H1 (cell line): ENCODE results near the gene TSGA10IP. TPM values are rescaled to one million over a fixed set of nuclear protein-coding genes. Genes with fewer than 3 reads are reported as not detected.

Experiments used
- CTCF ChIA-PET: fragments of 300-600 bp; sonication (Branson Sonifier 250); formaldehyde crosslinking; loops from one replicate; lab custom pipeline; 2021; ENCODE audit not compliant: partially characterized antibody; lab: Charles Lee
- POLR2A ChIA-PET: fragments of 300-600 bp; sonication (Branson Sonifier 250); formaldehyde crosslinking; loops from one replicate; lab custom pipeline; 2021; ENCODE audit warnings: inconsistent platforms; ENCODE audit not compliant: partially characterized antibody; lab: Charles Lee
- DNase-seq, 2 experiments: peaks; one replicate each; pipeline versions ENCODE4 v3.0.0 to v3.0.0-alpha.2; 2010 to 2022; ENCODE audit warnings: low spot score in 2 of 2, low read depth in 1 of 2, mixed read lengths in 1 of 2
- FAIRE-seq: peaks from 2 replicates; lab custom pipeline; 2011; peaks lifted over from hg19 to GRCh38; lab: Jason Lieb, UNC
- H2AFZ ChIP-seq: 2 replicates; pipeline ENCODE4 v1.8.1; 2012; ENCODE audit warnings: low read length, inconsistent platforms
- H2AK5ac ChIP-seq: 2 replicates; pipeline ENCODE4 v1.6.1; 2013; ENCODE audit warnings: low read depth, low read length
- H2BK120ac ChIP-seq: replicated peaks from 2 replicates; pipeline ENCODE3; 2013; ENCODE audit warnings: low read depth, low read length, inconsistent platforms
- H2BK12ac ChIP-seq: 2 replicates; pipeline ENCODE4 v1.6.1; 2013; ENCODE audit warnings: low read depth, low read length
- H2BK15ac ChIP-seq: 2 replicates; pipeline ENCODE4 v1.6.1; 2013; ENCODE audit warnings: low read length
- H2BK20ac ChIP-seq: 2 replicates; pipeline ENCODE4 v1.6.1; 2013; ENCODE audit warnings: low read length
- H2BK5ac ChIP-seq: 2 replicates; pipeline ENCODE4 v1.6.1; 2013; ENCODE audit warnings: low read depth, low read length
- H3K14ac ChIP-seq: 2 replicates; pipeline ENCODE4 v1.6.1; 2013; ENCODE audit warnings: inconsistent platforms; ENCODE audit not compliant: insufficient read length
- H3K18ac ChIP-seq: 2 replicates; pipeline ENCODE4 v1.6.1; 2013; ENCODE audit warnings: low read length; ENCODE audit errors: extremely low read depth
- H3K23ac ChIP-seq: 2 replicates; pipeline ENCODE4 v1.6.1; 2013; ENCODE audit warnings: inconsistent platforms; ENCODE audit not compliant: insufficient read length
- H3K23me2 ChIP-seq: 2 replicates; pipeline ENCODE4 v1.6.1; 2013; ENCODE audit warnings: low read depth, low read length
- H3K27ac ChIP-seq: 2 replicates; pipeline ENCODE4 v1.6.1; 2011; ENCODE audit warnings: low read depth, low read length, inconsistent platforms
- H3K27me3 ChIP-seq, 4 experiments: replicated peaks in 1 of 4; 1 replicate in 1 of 4; 2 replicates in 3 of 4; pipeline versions ENCODE4 v1.6.1 to v1.8.1; 2011 to 2013; ENCODE audit warnings: low read length in 3 of 4, mild to moderate bottlenecking in 3 of 4, inconsistent platforms in 2 of 4, mixed read lengths in 2 of 4, moderate library complexity in 1 of 4; ENCODE audit not compliant: control insufficient read depth in 3 of 4, insufficient read depth in 3 of 4; ENCODE audit errors: extremely low read depth in 1 of 4
- H3K36me3 ChIP-seq, 4 experiments: 2 replicates each; pipeline versions ENCODE4 v1.6.1 to v1.8.1; 2011 to 2013; ENCODE audit warnings: mild to moderate bottlenecking in 4 of 4, low read length in 3 of 4, moderate library complexity in 2 of 4, control low read depth in 1 of 4, inconsistent platforms in 1 of 4; ENCODE audit not compliant: insufficient read depth in 4 of 4, control insufficient read depth in 2 of 4
- H3K4ac ChIP-seq: replicated peaks from 2 replicates; pipeline ENCODE3; 2013; ENCODE audit warnings: low read length, low read depth, mixed read lengths, inconsistent platforms; ENCODE audit not compliant: insufficient read length
- H3K4me1 ChIP-seq, 4 experiments: replicated peaks in 1 of 4; 1 replicate in 1 of 4; 2 replicates in 3 of 4; pipeline versions ENCODE4 v1.6.1 to v1.8.1; 2011 to 2013; ENCODE audit warnings: low read length in 3 of 4, inconsistent platforms in 2 of 4, mixed read lengths in 1 of 4; ENCODE audit not compliant: insufficient read depth in 4 of 4, control insufficient read depth in 3 of 4
- H3K4me2 ChIP-seq, 2 experiments: 2 replicates each; pipeline versions ENCODE4 v1.6.1 to v1.8.1; 2011 to 2013; ENCODE audit warnings: low read depth in 2 of 2, low read length in 2 of 2, control low read depth in 1 of 2, inconsistent platforms in 1 of 2, mild to moderate bottlenecking in 1 of 2; ENCODE audit not compliant: insufficient read depth in 1 of 2
- H3K4me3 ChIP-seq, 4 experiments: fragments of 200-600, 300-600 bp in 1 of 4; sonication (generic), shearing (Covaris generic), sonication (Bioruptor Twin) in 1 of 4; 2 replicates each; pipeline versions ENCODE4 v1.5.1 to v1.8.1; 2011 to 2016; ENCODE audit warnings: low read length in 4 of 4, low read depth in 3 of 4, control low read depth in 2 of 4, inconsistent platforms in 2 of 4, mild to moderate bottlenecking in 2 of 4, mixed read lengths in 1 of 4, moderate library complexity in 1 of 4; ENCODE audit not compliant: insufficient read depth in 2 of 4; ENCODE audit errors: extremely low read depth in 1 of 4
- H3K56ac ChIP-seq: replicated peaks from 2 replicates; pipeline ENCODE3; 2013; ENCODE audit warnings: low read depth, mild to moderate bottlenecking, mixed read lengths, low read length, inconsistent platforms; ENCODE audit not compliant: insufficient read length
- H3K79me1 ChIP-seq: 2 replicates; pipeline ENCODE4 v1.6.1; 2013; ENCODE audit warnings: low read depth, low read length, control low read depth
- H3K79me2 ChIP-seq, 2 experiments: 2 replicates each; pipeline versions ENCODE4 v1.6.1 to v1.8.1; 2012 to 2013; ENCODE audit warnings: low read length in 2 of 2, mild to moderate bottlenecking in 2 of 2, inconsistent platforms in 1 of 2; ENCODE audit not compliant: insufficient read depth in 2 of 2, control insufficient read depth in 1 of 2
- H3K9ac ChIP-seq, 4 experiments: replicated peaks in 1 of 4; 1 replicate in 1 of 4; 2 replicates in 3 of 4; pipeline versions ENCODE4 v1.6.1 to v1.8.1; 2011 to 2013; ENCODE audit warnings: low read depth in 3 of 4, low read length in 3 of 4, control low read depth in 2 of 4, mild to moderate bottlenecking in 2 of 4, moderate library complexity in 2 of 4, inconsistent platforms in 1 of 4; ENCODE audit errors: extremely low read depth in 1 of 4
- H3K9me3 ChIP-seq, 2 experiments: 2 replicates each; pipeline versions ENCODE4 v1.6.1 to v1.8.1; 2012 to 2013; ENCODE audit warnings: mild to moderate bottlenecking in 2 of 2, moderate library complexity in 2 of 2, control low read depth in 1 of 2, inconsistent platforms in 1 of 2, low read depth in 1 of 2, low read length in 1 of 2, mixed read lengths in 1 of 2; ENCODE audit not compliant: insufficient read depth in 2 of 2
- H4K20me1 ChIP-seq, 2 experiments: replicated peaks in 1 of 2; 2 replicates each; pipeline versions ENCODE3 to v1.8.1; 2011 to 2013; ENCODE audit warnings: inconsistent platforms in 2 of 2, low read length in 2 of 2, mild to moderate bottlenecking in 1 of 2; ENCODE audit not compliant: insufficient read depth in 2 of 2, control insufficient read depth in 1 of 2
- H4K5ac ChIP-seq: 2 replicates; pipeline ENCODE4 v1.6.1; 2013; ENCODE audit warnings: low read length, low read depth, mixed read lengths, inconsistent platforms; ENCODE audit not compliant: insufficient read length
- H4K8ac ChIP-seq: 2 replicates; pipeline ENCODE4 v1.8.0; 2013; ENCODE audit warnings: mild to moderate bottlenecking, moderate library complexity, low read length, inconsistent platforms; ENCODE audit not compliant: insufficient read depth; ENCODE audit errors: extremely low read depth
- H4K91ac ChIP-seq: replicated peaks from 2 replicates; pipeline ENCODE3; 2013; ENCODE audit warnings: low read length, mixed read lengths, inconsistent platforms; ENCODE audit not compliant: insufficient read length
- SIRT6 ChIP-seq: IDR thresholded peaks from one replicate; pipeline ENCODE4 v1.7.1; 2012; ENCODE audit warnings: low read length, inconsistent platforms
- WGBS, 2 experiments: shearing (Covaris generic) in 1 of 2; methylation state at CpG; one replicate each; pipeline versions ENCODE4 v1.1.6 to v1.1.7; 2013 to 2015; ENCODE audit warnings: low lambda C conversion rate in 2 of 2, mixed read lengths in 2 of 2, inconsistent platforms in 1 of 2, low coverage in 1 of 2, missing lambda C conversion rate in 1 of 2; ENCODE audit not compliant: insufficient replicate concordance in 2 of 2, insufficient coverage in 1 of 2, insufficient read length in 1 of 2; ENCODE audit errors: extremely low coverage in 1 of 2, missing lambda C conversion rate in 1 of 2; 5-methylcytosine and 5-hydroxymethylcytosine counted together
- polyA plus RNA-seq, 7 experiments: library from polyadenylated mRNA; depleted of rRNA in 3 of 7; stranded (reverse) in 5 of 7; unstranded in 2 of 7; fragments of >200 nt in 5 of 7; fragments of 200-250 nt in 2 of 7; gene quantifications; 1 replicate in 5 of 7; 2 replicates in 1 of 7; 4 replicates in 1 of 7; pipeline versions ENCODE4 v1.2.1 to v1.2.3, GENCODE V29; 2011 to 2013; ENCODE audit warnings: missing spikeins in 2 of 7, mixed read lengths in 2 of 7
- total RNA-seq: library from RNA; stranded (reverse); fragmentation: NEBNext Ultra II Directional; extraction: Animal tissue kit (Norgen Biotek cat#: 25700); gene quantifications from 2 replicates; pipeline ENCODE4 v1.2.1, GENCODE V29; 2021

Gene TSGA10IP
- total and polyA plus RNA-seq, 2 of the 8 experiments (the other 6 are each of a cell fraction or from before 2014, with no cell fraction given): 1.9 to 6.0 TPM

DNA sequence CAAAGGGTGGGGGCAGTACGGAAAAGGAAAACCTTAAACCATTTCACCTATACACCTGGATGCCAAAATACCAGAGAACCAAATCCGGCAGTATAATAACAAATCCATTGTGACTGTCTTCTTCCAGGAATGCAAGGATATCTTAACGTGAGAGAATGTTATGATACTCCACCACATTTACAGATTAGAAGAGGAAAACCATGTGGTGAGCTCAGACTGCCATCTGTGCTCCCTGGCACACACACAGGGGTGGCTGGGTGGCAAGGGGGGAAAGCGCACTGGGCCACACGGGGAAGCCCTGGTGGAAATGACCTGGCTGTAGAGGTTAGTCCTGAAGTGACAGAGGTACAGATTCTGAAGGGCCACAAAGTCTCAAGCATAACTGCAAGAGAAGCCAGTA, 46.8 kb downstream of the TSGA10IP start:
- Histone ChIP-seq H3K36me3 (peaks cover 0 to 1% (median under 1%) of the 10 kb centered on the region in 4 experiments; a peak in 1 of 8 replicates), H4K20me1 (peaks cover 0 to 6% of the 10 kb centered on the region in 2 experiments), H4K8ac (no peak overlapping the region), H2BK120ac (no peak overlapping the region), H3K27me3 (no peaks in the 10 kb centered on the region; a peak in 1 of 7 replicates), H3K56ac (no peak overlapping the region), H2AFZ (no peak overlapping the region), H3K4me3 (no peak overlapping the region), H2AK5ac (no peak overlapping the region), H4K91ac (no peak overlapping the region), H3K79me1 (no peaks in the 10 kb centered on the region), H3K4ac (no peak overlapping the region), H2BK5ac (no peak overlapping the region), H3K18ac (no peak overlapping the region), H3K23ac (no peak overlapping the region), H3K4me2 (no peak overlapping the region), H2BK12ac (no peak overlapping the region), H3K23me2 (no peaks in the 10 kb centered on the region), H3K27ac (no peak overlapping the region), H2BK20ac (no peak overlapping the region), H4K5ac (no peak overlapping the region), H3K79me2 (no peaks in the 10 kb centered on the region), H3K9me3 (no peaks in the 10 kb centered on the region), H2BK15ac (no peak overlapping the region), H3K4me1 (no peaks in the 10 kb centered on the region), H3K14ac (no peak overlapping the region), H3K9ac (no peak overlapping the region)
- TF ChIP-seq SIRT6: no peak
- POLR2A ChIA-PET: interaction anchor here (1.1 to 1.9 kb wide), 4 partner anchors 10 to 132 kb away, joined by 3 to 5 read pairs (median 4); partner anchors contain the start of genes BANF1, EIF1AD and MUS81
- DNase-seq: no peak
- 89% methylated on average over 5 of the region's 5 CpGs; no CpG with 5 or more reads in 1 of the 2 experiments for WGBS, 2 experiments
- CTCF ChIA-PET: interaction anchor here (0.8 to 18.4 kb wide), 11 partner anchors 11 to 141 kb away, joined by 3 to 281 read pairs (median 4); partner anchors contain the start of genes CCDC85B, CST6 and FIBP
- no peak for FAIRE-seq
